WTC11 (cell line): ENCODE data around the gene ZNF566. TPM values are rescaled to one million over a fixed set of nuclear protein-coding genes. Genes with fewer than 3 reads are reported as not detected.
A peak's percentile ranks its signal among the peaks of the same experiment; 100 is the strongest.

Experiments
- ATAC-seq: fragments of 200-7000 bp; cut with Tn5 transposase; 2 replicates; pipeline ENCODE4 v1.10.0; 2021; ENCODE audit warnings: mild to moderate bottlenecking, moderate library complexity
- CTCF ChIA-PET: fragments of 300-600 bp; sonication (Branson Sonifier 250); formaldehyde crosslinking; loops from one replicate; lab custom pipeline; 2021; ENCODE audit warnings: antibody characterized with exemption; lab: Charles Lee
- POLR2A ChIA-PET: fragments of 350-600 bp; sonication (Branson Sonifier 250); formaldehyde crosslinking; loops from one replicate; lab custom pipeline; 2021; ENCODE audit warnings: antibody characterized with exemption; lab: Charles Lee
- DNase-seq: peaks from one replicate; pipeline ENCODE4 v3.0.0; 2021; ENCODE audit warnings: low spot score
- H3K27ac Mint-ChIP-seq: 2 replicates; pipeline ENCODE4 v1.8.0; 2021; ENCODE audit warnings: mixed read lengths
- H3K27me3 Mint-ChIP-seq: 2 replicates; pipeline ENCODE4 v1.8.0; 2021; ENCODE audit warnings: low read depth, mild to moderate bottlenecking, moderate library complexity, mixed read lengths
- H3K36me3 Mint-ChIP-seq: 2 replicates; pipeline ENCODE4 v1.8.0; 2021; ENCODE audit warnings: mixed read lengths
- H3K4me1 Mint-ChIP-seq: 2 replicates; pipeline ENCODE4 v1.8.0; 2022; ENCODE audit warnings: mixed read lengths
- H3K4me3 Mint-ChIP-seq: 2 replicates; pipeline ENCODE4 v1.8.0; 2021; ENCODE audit warnings: mild to moderate bottlenecking, moderate library complexity, mixed read lengths
- H3K9me3 Mint-ChIP-seq: 2 replicates; pipeline ENCODE4 v1.8.0; 2021; ENCODE audit warnings: mixed read lengths
- CREB1 ChIP-seq: sonication (generic); formaldehyde crosslinking; IDR thresholded peaks from 2 replicates; pipeline ENCODE4 v1.8.0; 2023; ENCODE audit warnings: mild to moderate bottlenecking, missing genetic modification reagents
- CREM ChIP-seq: sonication (generic); formaldehyde crosslinking; IDR thresholded peaks from 2 replicates; pipeline ENCODE4 v1.8.1; 2022; ENCODE audit warnings: mild to moderate bottlenecking, missing genetic modification reagents, moderate library complexity
- FOXK1 ChIP-seq: sonication (generic); formaldehyde crosslinking; IDR thresholded peaks from 2 replicates; pipeline ENCODE4 v1.8.0; 2022; ENCODE audit warnings: mild to moderate bottlenecking, moderate library complexity, missing genetic modification reagents
- GABPB1 ChIP-seq: sonication (generic); formaldehyde crosslinking; IDR thresholded peaks from 2 replicates; pipeline ENCODE4 v1.8.1; 2023; ENCODE audit warnings: mild to moderate bottlenecking, missing genetic modification reagents
- TEAD1 ChIP-seq: sonication (generic); formaldehyde crosslinking; IDR thresholded peaks from 2 replicates; pipeline ENCODE4 v1.8.0; 2022; ENCODE audit warnings: mild to moderate bottlenecking, missing genetic modification reagents
- TP53 ChIP-seq: sonication (generic); formaldehyde crosslinking; IDR thresholded peaks from 2 replicates; pipeline ENCODE4 v1.8.1; 2023; ENCODE audit warnings: mild to moderate bottlenecking, missing genetic modification reagents
- ZBTB21 ChIP-seq: sonication (generic); formaldehyde crosslinking; IDR thresholded peaks from 2 replicates; pipeline ENCODE4 v1.8.1; 2023; ENCODE audit warnings: mild to moderate bottlenecking, missing genetic modification reagents, borderline replicate concordance
- ZNF232 ChIP-seq: sonication (generic); formaldehyde crosslinking; IDR thresholded peaks from 2 replicates; pipeline ENCODE4 v1.8.0; 2022; ENCODE audit warnings: mild to moderate bottlenecking, missing genetic modification reagents
- total RNA-seq: library from RNA; stranded (reverse); gene quantifications from 3 replicates; pipeline ENCODE4 v1.2.3, GENCODE V29; 2021
- TF ChIP-seq, protein P1 (sequence below): sonication (generic); formaldehyde crosslinking; IDR thresholded peaks from 2 replicates; pipeline ENCODE4 v1.8.1; 2023; ENCODE audit warnings: mild to moderate bottlenecking, missing genetic modification reagents, moderate library complexity
- TF ChIP-seq, protein P2 (sequence below): sonication (generic); formaldehyde crosslinking; IDR thresholded peaks from 2 replicates; pipeline ENCODE4 v1.8.1; 2022; ENCODE audit warnings: mild to moderate bottlenecking, moderate library complexity, missing genetic modification reagents
- TF ChIP-seq, protein P3 (sequence below): fragments of 250-450 bp; sonication (Bioruptor Pico); IDR thresholded peaks from 2 replicates; pipeline ENCODE4 v1.8.0; 2021; ENCODE audit warnings: mild to moderate bottlenecking
- TF ChIP-seq, protein P4 (sequence below): fragments of 250-450 bp; sonication (Bioruptor Pico); IDR thresholded peaks from 2 replicates; pipeline ENCODE4 v1.9.0; 2021; ENCODE audit warnings: mild to moderate bottlenecking, borderline replicate concordance
- TF ChIP-seq, protein P5 (sequence below): sonication (generic); formaldehyde crosslinking; IDR thresholded peaks from 2 replicates; pipeline ENCODE4 v1.8.1; 2022; ENCODE audit warnings: mild to moderate bottlenecking, missing genetic modification reagents, moderate library complexity, borderline replicate concordance
- TF ChIP-seq, protein P6 (sequence below): sonication (generic); formaldehyde crosslinking; IDR thresholded peaks from 2 replicates; pipeline ENCODE4 v1.8.1; 2023; ENCODE audit warnings: mild to moderate bottlenecking, missing genetic modification reagents, moderate library complexity
- TF ChIP-seq, protein P7 (sequence below): sonication (generic); formaldehyde crosslinking; IDR thresholded peaks from 2 replicates; pipeline ENCODE4 v1.8.1; 2023; ENCODE audit warnings: mild to moderate bottlenecking, missing genetic modification reagents
- TF ChIP-seq, protein P8 (sequence below): sonication (generic); formaldehyde crosslinking; IDR thresholded peaks from 2 replicates; pipeline ENCODE4 v1.8.0; 2023; ENCODE audit warnings: missing genetic modification reagents, mild to moderate bottlenecking, borderline replicate concordance

Gene ZNF566
- total RNA-seq, 1 experiment from 2014 or later: 10.5 TPM

- TF ChIP-seq CREM (peak; percentile 88), TP53 (CRISPR knock-in tag) (peak; percentile 58; the same call in 1 of the 2 replicates), GABPB1 (CRISPR knock-in tag) (peak; percentile 29; the same call in 1 of the 2 replicates)
- TF ChIP-seq, protein P1, sequence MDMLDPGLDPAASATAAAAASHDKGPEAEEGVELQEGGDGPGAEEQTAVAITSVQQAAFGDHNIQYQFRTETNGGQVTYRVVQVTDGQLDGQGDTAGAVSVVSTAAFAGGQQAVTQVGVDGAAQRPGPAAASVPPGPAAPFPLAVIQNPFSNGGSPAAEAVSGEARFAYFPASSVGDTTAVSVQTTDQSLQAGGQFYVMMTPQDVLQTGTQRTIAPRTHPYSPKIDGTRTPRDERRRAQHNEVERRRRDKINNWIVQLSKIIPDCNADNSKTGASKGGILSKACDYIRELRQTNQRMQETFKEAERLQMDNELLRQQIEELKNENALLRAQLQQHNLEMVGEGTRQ: peak; percentile 44; the same call in 1 of the 2 replicates
- TF ChIP-seq, protein P2, sequence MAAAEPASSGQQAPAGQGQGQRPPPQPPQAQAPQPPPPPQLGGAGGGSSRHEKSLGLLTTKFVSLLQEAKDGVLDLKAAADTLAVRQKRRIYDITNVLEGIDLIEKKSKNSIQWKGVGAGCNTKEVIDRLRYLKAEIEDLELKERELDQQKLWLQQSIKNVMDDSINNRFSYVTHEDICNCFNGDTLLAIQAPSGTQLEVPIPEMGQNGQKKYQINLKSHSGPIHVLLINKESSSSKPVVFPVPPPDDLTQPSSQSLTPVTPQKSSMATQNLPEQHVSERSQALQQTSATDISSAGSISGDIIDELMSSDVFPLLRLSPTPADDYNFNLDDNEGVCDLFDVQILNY (CRISPR knock-in tag): peak; percentile 91
- TF ChIP-seq, protein P3, sequence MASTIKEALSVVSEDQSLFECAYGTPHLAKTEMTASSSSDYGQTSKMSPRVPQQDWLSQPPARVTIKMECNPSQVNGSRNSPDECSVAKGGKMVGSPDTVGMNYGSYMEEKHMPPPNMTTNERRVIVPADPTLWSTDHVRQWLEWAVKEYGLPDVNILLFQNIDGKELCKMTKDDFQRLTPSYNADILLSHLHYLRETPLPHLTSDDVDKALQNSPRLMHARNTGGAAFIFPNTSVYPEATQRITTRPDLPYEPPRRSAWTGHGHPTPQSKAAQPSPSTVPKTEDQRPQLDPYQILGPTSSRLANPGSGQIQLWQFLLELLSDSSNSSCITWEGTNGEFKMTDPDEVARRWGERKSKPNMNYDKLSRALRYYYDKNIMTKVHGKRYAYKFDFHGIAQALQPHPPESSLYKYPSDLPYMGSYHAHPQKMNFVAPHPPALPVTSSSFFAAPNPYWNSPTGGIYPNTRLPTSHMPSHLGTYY (CRISPR knock-in tag): peak; percentile 46; the same call in 1 of the 2 replicates
Measured at GRCh38 chr19:36528194-36528920, 39.0 kb upstream of the ZNF566 start, which contains the start of gene ZNF260 (continued).

- peak overlapping the region; percentile 100 for H3K27ac Mint-ChIP-seq
- DNase-seq (no peak), ATAC-seq (no peak)
- no peaks in the 10 kb centered on the region; the same call in 1 of the 2 replicates for H3K27me3 Mint-ChIP-seq
- ChIA-PET CTCF (interaction anchor here (1.3 kb wide), 1 partner anchor 323 kb away, joined by 3 read pairs; the partner anchor contains the start of gene ZNF345), POLR2A (interaction anchor here (0.6 to 2.0 kb wide), 6 partner anchors 38 to 1654 kb away, joined by 3 to 16 read pairs (median 6); partner anchors contain the start of genes ZNF146, ZNF345, ZNF529 and ZNF565)
- H3K36me3 Mint-ChIP-seq: peaks cover 29% of the 10 kb centered on the region
- peaks cover 13% of the 10 kb centered on the region for H3K4me1 Mint-ChIP-seq
- H3K4me3 Mint-ChIP-seq: peak overlapping the region; percentile 99
- H3K9me3 Mint-ChIP-seq: peaks cover 7% of the 10 kb centered on the region
- TF ChIP-seq FOXK1 (CRISPR knock-in tag) (no peak), ZNF232 (0 out of 2 replicates have a peak, but pooled peaks have one; percentile 46), CREB1 (CRISPR knock-in tag) (no peak), ZBTB21 (CRISPR knock-in tag) (0 out of 2 replicates have a peak, but pooled peaks have one; percentile 7), TEAD1 (no peak)
- TF ChIP-seq, protein P4, sequence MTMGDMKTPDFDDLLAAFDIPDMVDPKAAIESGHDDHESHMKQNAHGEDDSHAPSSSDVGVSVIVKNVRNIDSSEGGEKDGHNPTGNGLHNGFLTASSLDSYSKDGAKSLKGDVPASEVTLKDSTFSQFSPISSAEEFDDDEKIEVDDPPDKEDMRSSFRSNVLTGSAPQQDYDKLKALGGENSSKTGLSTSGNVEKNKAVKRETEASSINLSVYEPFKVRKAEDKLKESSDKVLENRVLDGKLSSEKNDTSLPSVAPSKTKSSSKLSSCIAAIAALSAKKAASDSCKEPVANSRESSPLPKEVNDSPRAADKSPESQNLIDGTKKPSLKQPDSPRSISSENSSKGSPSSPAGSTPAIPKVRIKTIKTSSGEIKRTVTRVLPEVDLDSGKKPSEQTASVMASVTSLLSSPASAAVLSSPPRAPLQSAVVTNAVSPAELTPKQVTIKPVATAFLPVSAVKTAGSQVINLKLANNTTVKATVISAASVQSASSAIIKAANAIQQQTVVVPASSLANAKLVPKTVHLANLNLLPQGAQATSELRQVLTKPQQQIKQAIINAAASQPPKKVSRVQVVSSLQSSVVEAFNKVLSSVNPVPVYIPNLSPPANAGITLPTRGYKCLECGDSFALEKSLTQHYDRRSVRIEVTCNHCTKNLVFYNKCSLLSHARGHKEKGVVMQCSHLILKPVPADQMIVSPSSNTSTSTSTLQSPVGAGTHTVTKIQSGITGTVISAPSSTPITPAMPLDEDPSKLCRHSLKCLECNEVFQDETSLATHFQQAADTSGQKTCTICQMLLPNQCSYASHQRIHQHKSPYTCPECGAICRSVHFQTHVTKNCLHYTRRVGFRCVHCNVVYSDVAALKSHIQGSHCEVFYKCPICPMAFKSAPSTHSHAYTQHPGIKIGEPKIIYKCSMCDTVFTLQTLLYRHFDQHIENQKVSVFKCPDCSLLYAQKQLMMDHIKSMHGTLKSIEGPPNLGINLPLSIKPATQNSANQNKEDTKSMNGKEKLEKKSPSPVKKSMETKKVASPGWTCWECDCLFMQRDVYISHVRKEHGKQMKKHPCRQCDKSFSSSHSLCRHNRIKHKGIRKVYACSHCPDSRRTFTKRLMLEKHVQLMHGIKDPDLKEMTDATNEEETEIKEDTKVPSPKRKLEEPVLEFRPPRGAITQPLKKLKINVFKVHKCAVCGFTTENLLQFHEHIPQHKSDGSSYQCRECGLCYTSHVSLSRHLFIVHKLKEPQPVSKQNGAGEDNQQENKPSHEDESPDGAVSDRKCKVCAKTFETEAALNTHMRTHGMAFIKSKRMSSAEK (CRISPR knock-in tag): no peak
- TF ChIP-seq, protein P5, sequence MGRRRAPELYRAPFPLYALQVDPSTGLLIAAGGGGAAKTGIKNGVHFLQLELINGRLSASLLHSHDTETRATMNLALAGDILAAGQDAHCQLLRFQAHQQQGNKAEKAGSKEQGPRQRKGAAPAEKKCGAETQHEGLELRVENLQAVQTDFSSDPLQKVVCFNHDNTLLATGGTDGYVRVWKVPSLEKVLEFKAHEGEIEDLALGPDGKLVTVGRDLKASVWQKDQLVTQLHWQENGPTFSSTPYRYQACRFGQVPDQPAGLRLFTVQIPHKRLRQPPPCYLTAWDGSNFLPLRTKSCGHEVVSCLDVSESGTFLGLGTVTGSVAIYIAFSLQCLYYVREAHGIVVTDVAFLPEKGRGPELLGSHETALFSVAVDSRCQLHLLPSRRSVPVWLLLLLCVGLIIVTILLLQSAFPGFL: no peak
- TF ChIP-seq, protein P6, sequence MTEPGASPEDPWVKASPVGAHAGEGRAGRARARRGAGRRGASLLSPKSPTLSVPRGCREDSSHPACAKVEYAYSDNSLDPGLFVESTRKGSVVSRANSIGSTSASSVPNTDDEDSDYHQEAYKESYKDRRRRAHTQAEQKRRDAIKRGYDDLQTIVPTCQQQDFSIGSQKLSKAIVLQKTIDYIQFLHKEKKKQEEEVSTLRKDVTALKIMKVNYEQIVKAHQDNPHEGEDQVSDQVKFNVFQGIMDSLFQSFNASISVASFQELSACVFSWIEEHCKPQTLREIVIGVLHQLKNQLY (CRISPR knock-in tag): no peak
- TF ChIP-seq, protein P7, sequence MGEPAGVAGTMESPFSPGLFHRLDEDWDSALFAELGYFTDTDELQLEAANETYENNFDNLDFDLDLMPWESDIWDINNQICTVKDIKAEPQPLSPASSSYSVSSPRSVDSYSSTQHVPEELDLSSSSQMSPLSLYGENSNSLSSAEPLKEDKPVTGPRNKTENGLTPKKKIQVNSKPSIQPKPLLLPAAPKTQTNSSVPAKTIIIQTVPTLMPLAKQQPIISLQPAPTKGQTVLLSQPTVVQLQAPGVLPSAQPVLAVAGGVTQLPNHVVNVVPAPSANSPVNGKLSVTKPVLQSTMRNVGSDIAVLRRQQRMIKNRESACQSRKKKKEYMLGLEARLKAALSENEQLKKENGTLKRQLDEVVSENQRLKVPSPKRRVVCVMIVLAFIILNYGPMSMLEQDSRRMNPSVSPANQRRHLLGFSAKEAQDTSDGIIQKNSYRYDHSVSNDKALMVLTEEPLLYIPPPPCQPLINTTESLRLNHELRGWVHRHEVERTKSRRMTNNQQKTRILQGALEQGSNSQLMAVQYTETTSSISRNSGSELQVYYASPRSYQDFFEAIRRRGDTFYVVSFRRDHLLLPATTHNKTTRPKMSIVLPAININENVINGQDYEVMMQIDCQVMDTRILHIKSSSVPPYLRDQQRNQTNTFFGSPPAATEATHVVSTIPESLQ (CRISPR knock-in tag): no peak
- TF ChIP-seq, protein P8, sequence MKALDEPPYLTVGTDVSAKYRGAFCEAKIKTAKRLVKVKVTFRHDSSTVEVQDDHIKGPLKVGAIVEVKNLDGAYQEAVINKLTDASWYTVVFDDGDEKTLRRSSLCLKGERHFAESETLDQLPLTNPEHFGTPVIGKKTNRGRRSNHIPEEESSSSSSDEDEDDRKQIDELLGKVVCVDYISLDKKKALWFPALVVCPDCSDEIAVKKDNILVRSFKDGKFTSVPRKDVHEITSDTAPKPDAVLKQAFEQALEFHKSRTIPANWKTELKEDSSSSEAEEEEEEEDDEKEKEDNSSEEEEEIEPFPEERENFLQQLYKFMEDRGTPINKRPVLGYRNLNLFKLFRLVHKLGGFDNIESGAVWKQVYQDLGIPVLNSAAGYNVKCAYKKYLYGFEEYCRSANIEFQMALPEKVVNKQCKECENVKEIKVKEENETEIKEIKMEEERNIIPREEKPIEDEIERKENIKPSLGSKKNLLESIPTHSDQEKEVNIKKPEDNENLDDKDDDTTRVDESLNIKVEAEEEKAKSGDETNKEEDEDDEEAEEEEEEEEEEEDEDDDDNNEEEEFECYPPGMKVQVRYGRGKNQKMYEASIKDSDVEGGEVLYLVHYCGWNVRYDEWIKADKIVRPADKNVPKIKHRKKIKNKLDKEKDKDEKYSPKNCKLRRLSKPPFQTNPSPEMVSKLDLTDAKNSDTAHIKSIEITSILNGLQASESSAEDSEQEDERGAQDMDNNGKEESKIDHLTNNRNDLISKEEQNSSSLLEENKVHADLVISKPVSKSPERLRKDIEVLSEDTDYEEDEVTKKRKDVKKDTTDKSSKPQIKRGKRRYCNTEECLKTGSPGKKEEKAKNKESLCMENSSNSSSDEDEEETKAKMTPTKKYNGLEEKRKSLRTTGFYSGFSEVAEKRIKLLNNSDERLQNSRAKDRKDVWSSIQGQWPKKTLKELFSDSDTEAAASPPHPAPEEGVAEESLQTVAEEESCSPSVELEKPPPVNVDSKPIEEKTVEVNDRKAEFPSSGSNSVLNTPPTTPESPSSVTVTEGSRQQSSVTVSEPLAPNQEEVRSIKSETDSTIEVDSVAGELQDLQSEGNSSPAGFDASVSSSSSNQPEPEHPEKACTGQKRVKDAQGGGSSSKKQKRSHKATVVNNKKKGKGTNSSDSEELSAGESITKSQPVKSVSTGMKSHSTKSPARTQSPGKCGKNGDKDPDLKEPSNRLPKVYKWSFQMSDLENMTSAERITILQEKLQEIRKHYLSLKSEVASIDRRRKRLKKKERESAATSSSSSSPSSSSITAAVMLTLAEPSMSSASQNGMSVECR (CRISPR knock-in tag): no peak
Measured at GRCh38 chr19:36527873-36528193, 38.5 kb upstream of the ZNF566 start.
